HCT116 (cell line): Measurements from ENCODE around the gene EARS2. TPM values are rescaled to one million over a fixed set of nuclear protein-coding genes. Genes with fewer than 3 reads are reported as not detected.
A peak's percentile ranks its signal among the peaks of the same experiment; 100 is the strongest.

Source experiments
- ATAC-seq: fragments of 200-7000 bp; cut with Tn5 transposase; 2 replicates; pipeline ENCODE4 v1.9.1; 2020; ENCODE audit warnings: mild to moderate bottlenecking, moderate library complexity
- BruUV-seq: library from RNA; stranded (reverse); fragments of 400-500 nt; replicated peaks from 2 replicates; lab custom pipeline; 2021; lab: Mats Ljungman, UMichigan
- CTCF ChIA-PET: fragments of 300-600 bp; sonication (Branson Sonifier 250); formaldehyde crosslinking; loops from one replicate; lab custom pipeline; 2021; ENCODE audit warnings: antibody characterized with exemption; lab: Charles Lee
- POLR2A ChIA-PET: fragments of 300-600, 350-600 bp; sonication (Branson Sonifier 250); formaldehyde crosslinking; loops from one replicate; lab custom pipeline; 2021; ENCODE audit warnings: antibody characterized with exemption; lab: Charles Lee
- RAD21 ChIA-PET, 2 experiments: fragments of 300-600 bp; sonication (Branson Sonifier 250); formaldehyde crosslinking; loops; one replicate each; lab custom pipeline; 2023; ENCODE audit warnings: low total read pairs in 2 of 2; ENCODE audit not compliant: uncharacterized antibody in 2 of 2, unreplicated experiment in 2 of 2, low non-redundant PET in 1 of 2; lab: Charles Lee
- DNase-seq: peaks from one replicate; pipeline ENCODE4 v3.0.0-alpha.2; 2010; ENCODE audit warnings: low read depth, low spot score
- H2AFZ ChIP-seq: fragments of 200-600 bp; shearing (Covaris generic), sonication (generic); 2 replicates; pipeline ENCODE4 v1.6.1; 2017; ENCODE audit warnings: low read depth, mixed run types, mixed read lengths, antibody characterized with exemption, low read length; ENCODE audit not compliant: poor library complexity, severe bottlenecking
- H3K27ac ChIP-seq: 2 replicates; pipeline ENCODE4 v1.5.1; 2012; ENCODE audit warnings: low read depth, low read length
- H3K27me3 ChIP-seq: fragments of 200-600 bp; sonication (generic); 2 replicates; pipeline ENCODE4 v1.6.1; 2016; ENCODE audit warnings: mixed run types, low read length, mixed read lengths; ENCODE audit not compliant: insufficient read depth
- H3K36me3 ChIP-seq, 2 experiments: fragments of 200-500 bp in 1 of 2; fragments of 200-600 bp in 1 of 2; sonication (Bioruptor generic) in 1 of 2; sonication (generic) in 1 of 2; 2 replicates each; pipeline versions ENCODE4 v1.5.1 to v1.6.1; 2014 to 2016; ENCODE audit warnings: low read length in 2 of 2, inconsistent platforms in 1 of 2, mixed read lengths in 1 of 2, mixed run types in 1 of 2; ENCODE audit not compliant: insufficient read depth in 2 of 2, control insufficient read depth in 1 of 2
- H3K4me1 ChIP-seq, 2 experiments: fragments of 200-600 bp in 1 of 2; sonication (generic) in 1 of 2; 2 replicates each; pipeline versions ENCODE4 v1.5.1 to v1.6.1; 2012 to 2017; ENCODE audit warnings: low read length in 2 of 2, inconsistent platforms in 1 of 2, mild to moderate bottlenecking in 1 of 2, mixed read lengths in 1 of 2, mixed run types in 1 of 2, moderate library complexity in 1 of 2; ENCODE audit not compliant: insufficient read depth in 2 of 2, control insufficient read depth in 1 of 2
- H3K4me2 ChIP-seq: fragments of 200-600 bp; sonication (generic); 2 replicates; pipeline ENCODE4 v1.6.1; 2017; ENCODE audit warnings: mixed run types, low read length, mixed read lengths
- H3K4me3 ChIP-seq, 2 experiments: fragments of 200-600 bp in 1 of 2; sonication (generic) in 1 of 2; replicated peaks in 1 of 2; 2 replicates each; pipeline ENCODE4 v1.5.1; 2011 to 2016; ENCODE audit warnings: low read length in 2 of 2, control low read depth in 1 of 2, low read depth in 1 of 2, mild to moderate bottlenecking in 1 of 2, mixed read lengths in 1 of 2, mixed run types in 1 of 2
- H3K79me2 ChIP-seq: fragments of 200-600 bp; sonication (generic); 2 replicates; pipeline ENCODE4 v1.6.1; 2017; ENCODE audit warnings: mild to moderate bottlenecking, mixed run types, low read length, moderate library complexity, mixed read lengths; ENCODE audit not compliant: insufficient read depth
- H3K9ac ChIP-seq: fragments of 200-600 bp; sonication (generic); 2 replicates; pipeline ENCODE4 v1.6.1; 2016; ENCODE audit warnings: low read length, mixed read lengths
- H3K9me2 ChIP-seq: fragments of 200-600 bp; sonication (generic), shearing (Covaris generic); 2 replicates; pipeline ENCODE4 v1.6.1; 2017; ENCODE audit warnings: mixed run types, mild to moderate bottlenecking, moderate library complexity; ENCODE audit not compliant: insufficient read depth
- H3K9me3 ChIP-seq, 2 experiments: fragments of 200-500 bp in 1 of 2; fragments of 200-600 bp in 1 of 2; sonication (Bioruptor generic) in 1 of 2; sonication (generic) in 1 of 2; 2 replicates each; pipeline ENCODE4 v1.6.1; 2014 to 2017; ENCODE audit warnings: low read length in 2 of 2, mixed read lengths in 2 of 2, inconsistent platforms in 1 of 2, low read depth in 1 of 2, mild to moderate bottlenecking in 1 of 2, mixed run types in 1 of 2, moderate library complexity in 1 of 2; ENCODE audit not compliant: control insufficient read depth in 1 of 2, insufficient read depth in 1 of 2
- H4K20me1 ChIP-seq: fragments of 200-600 bp; sonication (generic), shearing (Covaris generic); 2 replicates; pipeline ENCODE4 v1.6.1; 2017; ENCODE audit warnings: mixed run types, mild to moderate bottlenecking, moderate library complexity; ENCODE audit not compliant: insufficient read depth
- ATF3 ChIP-seq: IDR thresholded peaks from 2 replicates; pipeline ENCODE4 v1.6.1; 2012
- CBX3 ChIP-seq: IDR thresholded peaks from 2 replicates; pipeline ENCODE4 v1.6.1; 2012; ENCODE audit warnings: low read depth
- CTCF ChIP-seq, 3 experiments: fragments of 200-600 bp in 1 of 3; sonication (generic) in 1 of 3; IDR thresholded peaks in 2 of 3; conservative IDR thresholded peaks in 1 of 3; 2 replicates each; pipeline ENCODE4 v1.5.1; 2012 to 2017; ENCODE audit warnings: low read depth in 2 of 3, low read length in 2 of 3, antibody characterized with exemption in 1 of 3, borderline replicate concordance in 1 of 3, control low read depth in 1 of 3, mild to moderate bottlenecking in 1 of 3, mixed read lengths in 1 of 3, mixed run types in 1 of 3, moderate library complexity in 1 of 3; ENCODE audit not compliant: insufficient read depth in 1 of 3
- EGR1 ChIP-seq: IDR thresholded peaks from 2 replicates; pipeline ENCODE4 v1.6.1; 2012; ENCODE audit warnings: low read depth
- ELF1 ChIP-seq: IDR thresholded peaks from 2 replicates; pipeline ENCODE4 v1.6.1; 2012; ENCODE audit warnings: low read depth, borderline replicate concordance
- EZH2phosphoT487 ChIP-seq: fragments of 200-600 bp; IDR thresholded peaks from 2 replicates; pipeline ENCODE4 v1.6.1; 2018; ENCODE audit warnings: antibody characterized with exemption, borderline replicate concordance
- FOSL1 ChIP-seq: IDR thresholded peaks from 2 replicates; pipeline ENCODE4 v1.6.1; 2012; ENCODE audit warnings: low read depth
- MAX ChIP-seq: IDR thresholded peaks from 2 replicates; pipeline ENCODE4 v1.6.1; 2012
- RAD21 ChIP-seq: IDR thresholded peaks from 2 replicates; pipeline ENCODE4 v1.6.1; 2012; ENCODE audit warnings: low read depth, mild to moderate bottlenecking
- REST ChIP-seq: IDR thresholded peaks from 2 replicates; pipeline ENCODE4 v1.6.1; 2012; ENCODE audit warnings: low read depth
- SP1 ChIP-seq: IDR thresholded peaks from 2 replicates; pipeline ENCODE4 v1.6.1; 2012; ENCODE audit warnings: low read depth
- SRF ChIP-seq: IDR thresholded peaks from 2 replicates; pipeline ENCODE4 v1.6.1; 2012; ENCODE audit warnings: low read depth
- YY1 ChIP-seq: IDR thresholded peaks from 2 replicates; pipeline ENCODE4 v1.6.1; 2011; ENCODE audit warnings: low read length, low read depth, moderate library complexity, mild to moderate bottlenecking; ENCODE audit not compliant: insufficient replicate concordance; ENCODE audit errors: extremely low read depth
- ZFX ChIP-seq: fragments of 450-650 bp; IDR thresholded peaks from 2 replicates; pipeline ENCODE4 v1.6.1; 2017
- intact Hi-C: fragments of 100-400 bp; cut with micrococcal nuclease; formaldehyde crosslinking; loops from 2 replicates; pipeline ENCODE4 v1.10.0; 2022
- total RNA-seq: library from RNA; stranded (reverse); gene quantifications from one replicate; pipeline ENCODE4 v1.2.1, GENCODE V29; 2021; ENCODE audit not compliant: unreplicated experiment

The EARS2 gene
- total RNA-seq, 1 experiment from 2014 or later, result 35.6 TPM

GRCh38 chr16:23597003-23597756 is 40.0 kb upstream of the EARS2 start:
- intact Hi-C loops, result loop anchor here (2.0 kb wide), 1 partner anchor 44 kb away; the partner anchor contains the start of genes DCTN5 and PALB2
- ATAC-seq (peak; percentile 77), DNase-seq (peak; percentile 50)
- H3K9ac ChIP-seq, result no peak overlapping the region; the same call in 1 of the 2 replicates
- peak overlapping the region; percentile 92 for H2AFZ ChIP-seq
- H4K20me1 ChIP-seq, result no peaks in the 10 kb centered on the region
- no TSS peak for BruUV-seq
- H3K36me3 ChIP-seq, result peaks cover 5 to 12% of the 10 kb centered on the region in 2 experiments
- ChIA-PET RAD21 (no interaction called here), POLR2A (interaction anchor here (1.2 to 2.3 kb wide), 3 partner anchors 39 to 82 kb away, joined by 3 to 8 read pairs (median 3); partner anchors contain the start of genes DCTN5, EARS2, PALB2 and UBFD1), CTCF (interaction anchor here (0.7 to 2.2 kb wide), 14 partner anchors 8 to 656 kb away, joined by 3 to 30 read pairs (median 5); partner anchors contain the start of genes DCTN5, EARS2, PALB2 and UBFD1)
- peak overlapping the region; percentile 89 for H3K4me2 ChIP-seq
- no peaks in the 10 kb centered on the region for H3K9me2 ChIP-seq
- H3K79me2 ChIP-seq, result peaks cover 39% of the 10 kb centered on the region
- peak; percentile 67 for TF ChIP-seq RAD21
- TF ChIP-seq ZFX, result no peak
- TF ChIP-seq REST, result no peak
- TF ChIP-seq FOSL1, result no peak
- no peak for TF ChIP-seq EGR1
- TF ChIP-seq ATF3, result no peak
- TF ChIP-seq SP1, result no peak
- TF ChIP-seq YY1, result no peak
- no peak for TF ChIP-seq SRF
- TF ChIP-seq CBX3, result no peak
- TF ChIP-seq CTCF (IDR thresholded peaks at IDR 0.05 in 2 of 3, conservative IDR thresholded peaks at IDR 0.05 in 1 of 3; ENCODE audit: borderline replicate concordance in 1 of 3, insufficient read depth in 1 of 3, low read depth in 2 of 3, low read length in 2 of 3), result peak; percentile 54 to 73 (median 71)
- no peak for TF ChIP-seq MAX
- TF ChIP-seq ELF1, result no peak
- no peak for TF ChIP-seq EZH2phosphoT487
- peak overlapping the region; percentile 77 for H3K27ac ChIP-seq
- no peaks in the 10 kb centered on the region for H3K27me3 ChIP-seq
- H3K4me1 ChIP-seq, result peaks cover 16 to 25% of the 10 kb centered on the region in 2 experiments; a peak in 3 of 4 replicates
- H3K4me3 ChIP-seq, result peak overlapping the region; percentile 85 to 100
- no peaks in the 10 kb centered on the region for H3K9me3 ChIP-seq
